DMS79 (cell line): ENCODE measurements around the gene FSTL4.
A peak's percentile ranks its signal among the peaks of the same experiment; 100 is the strongest.

ENCODE experiments used
- DNase-seq: peaks from one replicate; lab custom pipeline; 2025; lab: John Stamatoyannopoulos, UW

Gene FSTL4

GRCh38 chr5:133475986-133476385 lies 136.4 kb downstream of the FSTL4 start:
- no peak for DNase-seq

- DNase-seq = no peak
These were observed 137.3 kb downstream of the FSTL4 start for GRCh38 chr5:133474851-133475590.

- DNase-seq = no peak
These were observed 139.1 kb downstream of the FSTL4 start for GRCh38 chr5:133473291-133473690.

- DNase-seq = no peak
These were observed 139.5 kb downstream of the FSTL4 start for GRCh38 chr5:133472829-133473228.

GRCh38 chr5:133471699-133472098 lies 140.6 kb downstream of the FSTL4 start:
- no peak for DNase-seq

- DNase-seq = no peak
These were observed 141.5 kb downstream of the FSTL4 start for GRCh38 chr5:133470841-133471240.

GRCh38 chr5:133469846-133470245 lies 142.5 kb downstream of the FSTL4 start:
- DNase-seq = no peak

- no peak for DNase-seq
These were observed 143.1 kb downstream of the FSTL4 start for GRCh38 chr5:133469252-133469651.

GRCh38 chr5:133468596-133468995 lies 143.7 kb downstream of the FSTL4 start:
- no peak for DNase-seq

- no peak for DNase-seq
These were observed 144.4 kb downstream of the FSTL4 start for GRCh38 chr5:133467826-133468463.

GRCh38 chr5:133467335-133467779 lies 145.0 kb downstream of the FSTL4 start:
- DNase-seq = no peak

- no peak for DNase-seq
These were observed 145.6 kb downstream of the FSTL4 start for GRCh38 chr5:133466556-133467334.

GRCh38 chr5:133464013-133464412 lies 148.3 kb downstream of the FSTL4 start:
- DNase-seq = no peak

GRCh38 chr5:133461796-133462516 lies 150.4 kb downstream of the FSTL4 start:
- peak; percentile 30 for DNase-seq

GRCh38 chr5:133460172-133460758 lies 152.1 kb downstream of the FSTL4 start:
- DNase-seq = no peak

- no peak for DNase-seq
These were observed 152.7 kb downstream of the FSTL4 start for GRCh38 chr5:133459474-133460160.

- no peak for DNase-seq
These were observed 153.9 kb downstream of the FSTL4 start for GRCh38 chr5:133458435-133458834.

- no peak for DNase-seq
These were observed 154.6 kb downstream of the FSTL4 start for GRCh38 chr5:133457439-133458355.

- no peak for DNase-seq
These were observed 155.4 kb downstream of the FSTL4 start for GRCh38 chr5:133456933-133457402.

GRCh38 chr5:133455676-133456075 lies 156.7 kb downstream of the FSTL4 start:
- DNase-seq = peak; percentile 37
